ENCODE results near the gene P2RX3. TPM values are rescaled to one million over a fixed set of nuclear protein-coding genes. Genes with fewer than 3 reads are reported as not detected.

Gene P2RX3
- total and polyA plus RNA-seq, 10 of the 15 experiments (the other 5 are each of a cell fraction or from before 2014, with no cell fraction given): 0.05 to 0.12 TPM; not detected in 8

DNA sequence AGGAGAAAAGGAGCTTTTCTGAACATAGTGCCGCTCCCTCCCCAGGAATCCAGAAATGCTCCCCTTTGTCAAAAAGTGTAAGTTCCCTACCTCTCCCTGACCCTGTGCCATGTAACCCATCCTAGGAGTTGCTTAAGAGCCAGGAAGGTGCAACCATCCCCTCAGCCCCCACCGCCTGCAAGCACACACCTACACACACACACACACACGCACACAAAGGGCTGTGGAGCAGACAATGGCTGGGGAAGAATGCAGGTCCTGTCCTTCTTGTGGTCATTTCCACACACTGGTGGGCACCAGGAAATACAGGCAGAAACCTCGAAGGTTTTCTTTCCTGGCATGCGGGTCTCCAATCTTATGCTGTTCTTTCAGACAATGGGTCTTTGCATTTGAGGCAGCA, 1.2 kb downstream of the P2RX3 start:
- Histone ChIP-seq H2AFZ (ENCODE audit: control insufficient read depth, low read depth, low read length) (no peak overlapping the region), H3K27ac (ENCODE audit: control insufficient read depth, insufficient read depth) (no peak overlapping the region), H3K4me3 (no peak overlapping the region), H3K27me3 (replicated peaks in 1 of 2; ENCODE audit: control insufficient read depth in 2 of 2, insufficient read depth in 2 of 2, low read length in 1 of 2) (no peaks in the 10 kb centered on the region; a peak in 1 of 4 replicates), H3K4me1 (ENCODE audit: control insufficient read depth, insufficient read depth, low read length) (peaks cover 10% of the 10 kb centered on the region), H4K20me1 (ENCODE audit: control insufficient read depth, insufficient read depth) (no peaks in the 10 kb centered on the region), H3K9me3 (replicated peaks; ENCODE audit: control insufficient read depth, insufficient read depth, low read length) (no peaks in the 10 kb centered on the region), H3K79me2 (ENCODE audit: control insufficient read depth, insufficient read depth, low read length) (peaks cover 18% of the 10 kb centered on the region), H3K4me2 (ENCODE audit: control insufficient read depth, insufficient read depth) (no peak overlapping the region), H3K36me3 (ENCODE audit: control insufficient read depth in 2 of 2, insufficient read depth in 2 of 2, low read length in 1 of 2) (no peaks in the 10 kb centered on the region; a peak in 1 of 4 replicates), H3K9ac (ENCODE audit: control insufficient read depth, insufficient read depth, low read length) (no peak overlapping the region)
- RAD21 ChIA-PET (ENCODE audit: unreplicated experiment): no interaction called here
- POLR2A ChIA-PET: no interaction called here
- SMC1A ChIA-PET (ENCODE audit: uncharacterized antibody, unreplicated experiment): interaction anchor here (1.0 kb wide), 1 partner anchor 163 kb away, joined by 3 read pairs; no protein-coding TSS in a partner anchor
- CTCF ChIA-PET: interaction anchor here (1.3 to 2.3 kb wide), 3 partner anchors 13 to 154 kb away, joined by 3 to 8 read pairs (median 5); partner anchors contain the start of gene TNKS1BP1
- 49% methylated on average over 5 of the region's 5 CpGs for WGBS (ENCODE audit: insufficient coverage, insufficient replicate concordance, low lambda C conversion rate, missing lambda C conversion rate)
- no peak for ATAC-seq
- in situ Hi-C loops (cut with MboI): loop anchor here (25.0 kb wide), 2 partner anchors 1173 to 1248 kb away; partner anchors contain the start of genes LPXN, OR5B21 and ZFP91
- no peak for FAIRE-seq
- TF ChIP-seq POU2F2 (IDR thresholded peaks at IDR 0.05; ENCODE audit: borderline replicate concordance, low read depth, low read length) (no peak), ESRRA (IDR thresholded peaks at IDR 0.05; ENCODE audit: low read length) (no peak), RBBP5 (conservative IDR thresholded peaks at IDR 0.05) (no peak), SIN3A (IDR thresholded peaks at IDR 0.05; ENCODE audit: low read depth, low read length) (no peak), EGR1 (IDR thresholded peaks at IDR 0.05; ENCODE audit: borderline replicate concordance in 1 of 2, low read depth in 2 of 2, low read length in 2 of 2) (no peak), SPI1 (IDR thresholded peaks at IDR 0.05; ENCODE audit: borderline replicate concordance, insufficient read depth, low read depth, low read length) (no peak), BACH1 (IDR thresholded peaks at IDR 0.05; ENCODE audit: borderline replicate concordance) (no peak), EZH2 (IDR thresholded peaks at IDR 0.05; ENCODE audit: borderline replicate concordance, control insufficient read depth, low read depth, low read length) (no peak), POLR2A (IDR thresholded peaks at IDR 0.05; ENCODE audit: low read depth, low read length) (no peak)
- TF ChIP-seq, protein P1, sequence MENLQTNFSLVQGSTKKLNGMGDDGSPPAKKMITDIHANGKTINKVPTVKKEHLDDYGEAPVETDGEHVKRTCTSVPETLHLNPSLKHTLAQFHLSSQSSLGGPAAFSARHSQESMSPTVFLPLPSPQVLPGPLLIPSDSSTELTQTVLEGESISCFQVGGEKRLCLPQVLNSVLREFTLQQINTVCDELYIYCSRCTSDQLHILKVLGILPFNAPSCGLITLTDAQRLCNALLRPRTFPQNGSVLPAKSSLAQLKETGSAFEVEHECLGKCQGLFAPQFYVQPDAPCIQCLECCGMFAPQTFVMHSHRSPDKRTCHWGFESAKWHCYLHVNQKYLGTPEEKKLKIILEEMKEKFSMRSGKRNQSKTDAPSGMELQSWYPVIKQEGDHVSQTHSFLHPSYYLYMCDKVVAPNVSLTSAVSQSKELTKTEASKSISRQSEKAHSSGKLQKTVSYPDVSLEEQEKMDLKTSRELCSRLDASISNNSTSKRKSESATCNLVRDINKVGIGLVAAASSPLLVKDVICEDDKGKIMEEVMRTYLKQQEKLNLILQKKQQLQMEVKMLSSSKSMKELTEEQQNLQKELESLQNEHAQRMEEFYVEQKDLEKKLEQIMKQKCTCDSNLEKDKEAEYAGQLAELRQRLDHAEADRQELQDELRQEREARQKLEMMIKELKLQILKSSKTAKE (IDR thresholded peaks at IDR 0.05; ENCODE audit: low read depth, poor library complexity, severe bottlenecking): no peak
- TF ChIP-seq, protein P2, sequence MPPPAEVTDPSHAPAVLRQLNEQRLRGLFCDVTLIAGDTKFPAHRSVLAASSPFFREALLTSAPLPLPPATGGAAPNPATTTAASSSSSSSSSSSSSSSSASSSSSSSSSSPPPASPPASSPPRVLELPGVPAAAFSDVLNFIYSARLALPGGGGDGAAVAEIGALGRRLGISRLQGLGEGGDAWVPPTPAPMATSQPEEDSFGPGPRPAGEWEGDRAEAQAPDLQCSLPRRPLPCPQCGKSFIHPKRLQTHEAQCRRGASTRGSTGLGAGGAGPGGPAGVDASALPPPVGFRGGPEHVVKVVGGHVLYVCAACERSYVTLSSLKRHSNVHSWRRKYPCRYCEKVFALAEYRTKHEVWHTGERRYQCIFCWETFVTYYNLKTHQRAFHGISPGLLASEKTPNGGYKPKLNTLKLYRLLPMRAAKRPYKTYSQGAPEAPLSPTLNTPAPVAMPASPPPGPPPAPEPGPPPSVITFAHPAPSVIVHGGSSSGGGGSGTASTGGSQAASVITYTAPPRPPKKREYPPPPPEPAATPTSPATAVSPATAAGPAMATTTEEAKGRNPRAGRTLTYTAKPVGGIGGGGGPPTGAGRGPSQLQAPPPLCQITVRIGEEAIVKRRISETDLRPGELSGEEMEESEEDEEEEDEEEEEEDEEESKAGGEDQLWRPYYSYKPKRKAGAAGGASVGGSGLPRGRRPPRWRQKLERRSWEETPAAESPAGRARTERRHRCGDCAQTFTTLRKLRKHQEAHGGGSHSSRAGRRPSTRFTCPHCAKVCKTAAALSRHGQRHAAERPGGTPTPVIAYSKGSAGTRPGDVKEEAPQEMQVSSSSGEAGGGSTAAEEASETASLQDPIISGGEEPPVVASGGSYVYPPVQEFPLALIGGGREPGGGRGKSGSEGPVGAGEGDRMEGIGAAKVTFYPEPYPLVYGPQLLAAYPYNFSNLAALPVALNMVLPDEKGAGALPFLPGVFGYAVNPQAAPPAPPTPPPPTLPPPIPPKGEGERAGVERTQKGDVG (CRISPR knock-in tag; IDR thresholded peaks at IDR 0.05): no peak
- TF ChIP-seq, protein P3, sequence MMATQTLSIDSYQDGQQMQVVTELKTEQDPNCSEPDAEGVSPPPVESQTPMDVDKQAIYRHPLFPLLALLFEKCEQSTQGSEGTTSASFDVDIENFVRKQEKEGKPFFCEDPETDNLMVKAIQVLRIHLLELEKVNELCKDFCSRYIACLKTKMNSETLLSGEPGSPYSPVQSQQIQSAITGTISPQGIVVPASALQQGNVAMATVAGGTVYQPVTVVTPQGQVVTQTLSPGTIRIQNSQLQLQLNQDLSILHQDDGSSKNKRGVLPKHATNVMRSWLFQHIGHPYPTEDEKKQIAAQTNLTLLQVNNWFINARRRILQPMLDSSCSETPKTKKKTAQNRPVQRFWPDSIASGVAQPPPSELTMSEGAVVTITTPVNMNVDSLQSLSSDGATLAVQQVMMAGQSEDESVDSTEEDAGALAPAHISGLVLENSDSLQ (IDR thresholded peaks at IDR 0.05): no peak
- TF ChIP-seq, protein P4, sequence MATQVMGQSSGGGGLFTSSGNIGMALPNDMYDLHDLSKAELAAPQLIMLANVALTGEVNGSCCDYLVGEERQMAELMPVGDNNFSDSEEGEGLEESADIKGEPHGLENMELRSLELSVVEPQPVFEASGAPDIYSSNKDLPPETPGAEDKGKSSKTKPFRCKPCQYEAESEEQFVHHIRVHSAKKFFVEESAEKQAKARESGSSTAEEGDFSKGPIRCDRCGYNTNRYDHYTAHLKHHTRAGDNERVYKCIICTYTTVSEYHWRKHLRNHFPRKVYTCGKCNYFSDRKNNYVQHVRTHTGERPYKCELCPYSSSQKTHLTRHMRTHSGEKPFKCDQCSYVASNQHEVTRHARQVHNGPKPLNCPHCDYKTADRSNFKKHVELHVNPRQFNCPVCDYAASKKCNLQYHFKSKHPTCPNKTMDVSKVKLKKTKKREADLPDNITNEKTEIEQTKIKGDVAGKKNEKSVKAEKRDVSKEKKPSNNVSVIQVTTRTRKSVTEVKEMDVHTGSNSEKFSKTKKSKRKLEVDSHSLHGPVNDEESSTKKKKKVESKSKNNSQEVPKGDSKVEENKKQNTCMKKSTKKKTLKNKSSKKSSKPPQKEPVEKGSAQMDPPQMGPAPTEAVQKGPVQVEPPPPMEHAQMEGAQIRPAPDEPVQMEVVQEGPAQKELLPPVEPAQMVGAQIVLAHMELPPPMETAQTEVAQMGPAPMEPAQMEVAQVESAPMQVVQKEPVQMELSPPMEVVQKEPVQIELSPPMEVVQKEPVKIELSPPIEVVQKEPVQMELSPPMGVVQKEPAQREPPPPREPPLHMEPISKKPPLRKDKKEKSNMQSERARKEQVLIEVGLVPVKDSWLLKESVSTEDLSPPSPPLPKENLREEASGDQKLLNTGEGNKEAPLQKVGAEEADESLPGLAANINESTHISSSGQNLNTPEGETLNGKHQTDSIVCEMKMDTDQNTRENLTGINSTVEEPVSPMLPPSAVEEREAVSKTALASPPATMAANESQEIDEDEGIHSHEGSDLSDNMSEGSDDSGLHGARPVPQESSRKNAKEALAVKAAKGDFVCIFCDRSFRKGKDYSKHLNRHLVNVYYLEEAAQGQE (IDR thresholded peaks at IDR 0.05; ENCODE audit: low read depth, low read length): no peak
- intact Hi-C loops (cut with micrococcal nuclease; ENCODE audit: unreplicated experiment): no loop called here
- BruUV-seq (replicated peaks): no TSS peak
- no peak for DNase-seq (ENCODE audit: low read depth, low spot score)
